IMR-90 (cell line): ENCODE data around the gene FAM241A.

Experiments
- BHLHE40 ChIP-seq: fragments of 150-350 bp; IDR thresholded peaks from 2 replicates; pipeline ENCODE4 v1.6.1; 2016; ENCODE audit warnings: mild to moderate bottlenecking, low read depth, low read length
- CTCF ChIP-seq: conservative IDR thresholded peaks from 2 replicates; pipeline ENCODE4 v1.5.1; 2012; ENCODE audit warnings: mild to moderate bottlenecking, low read depth, low read length, improper control_type of control experiment
- ELK1 ChIP-seq: fragments of 150-350 bp; IDR thresholded peaks from 2 replicates; pipeline ENCODE4 v1.6.1; 2016; ENCODE audit warnings: low read depth, mild to moderate bottlenecking, low read length, moderate library complexity, borderline replicate concordance
- MAFK ChIP-seq: IDR thresholded peaks from 2 replicates; pipeline ENCODE4 v1.6.1; 2012; ENCODE audit warnings: low read depth, low read length, improper control_type of control experiment
- POLR2A ChIP-seq: IDR thresholded peaks from 2 replicates; pipeline ENCODE4 v1.6.1; 2012; ENCODE audit warnings: mild to moderate bottlenecking, low read depth, low read length
- RAD21 ChIP-seq: IDR thresholded peaks from 2 replicates; pipeline ENCODE4 v1.6.1; 2012; ENCODE audit warnings: low read length, improper control_type of control experiment
- RFX5 ChIP-seq: IDR thresholded peaks from 2 replicates; pipeline ENCODE4 v1.8.0; 2012; ENCODE audit warnings: low read depth, mild to moderate bottlenecking, low read length, moderate library complexity
- USF2 ChIP-seq: fragments of 150-350 bp; IDR thresholded peaks from 2 replicates; pipeline ENCODE4 v1.6.1; 2017; ENCODE audit warnings: mild to moderate bottlenecking, antibody characterized with exemption, low read length, low read depth

- TF ChIP-seq CTCF (no peak), MAFK (no peak), USF2 (no peak), RAD21 (no peak), POLR2A (no peak), BHLHE40 (no peak), RFX5 (no peak), ELK1 (no peak)
Measured at GRCh38 chr4:112102875-112103370, 42.3 kb upstream of the FAM241A start.
